Fibroblast of lung (primary cell): ENCODE results near the gene WWC1.

ENCODE experiments used
- EZH2 ChIP-seq: IDR thresholded peaks from 2 replicates; pipeline ENCODE4 v1.5.1; 2012; ENCODE audit warnings: low read length, control low read depth, mild to moderate bottlenecking; ENCODE audit errors: missing control alignments
- TF ChIP-seq, protein P1 (sequence below), 2 donors: IDR thresholded peaks in 1 of 2; conservative IDR thresholded peaks in 1 of 2; 1 replicate in 1 of 2; 2 replicates in 1 of 2; pipeline ENCODE4 v1.5.1; 2011 to 2012; ENCODE audit warnings: low read length in 2 of 2, control low read depth in 1 of 2, inconsistent platforms in 1 of 2, low read depth in 1 of 2, mild to moderate bottlenecking in 1 of 2

- TF ChIP-seq, protein P1, sequence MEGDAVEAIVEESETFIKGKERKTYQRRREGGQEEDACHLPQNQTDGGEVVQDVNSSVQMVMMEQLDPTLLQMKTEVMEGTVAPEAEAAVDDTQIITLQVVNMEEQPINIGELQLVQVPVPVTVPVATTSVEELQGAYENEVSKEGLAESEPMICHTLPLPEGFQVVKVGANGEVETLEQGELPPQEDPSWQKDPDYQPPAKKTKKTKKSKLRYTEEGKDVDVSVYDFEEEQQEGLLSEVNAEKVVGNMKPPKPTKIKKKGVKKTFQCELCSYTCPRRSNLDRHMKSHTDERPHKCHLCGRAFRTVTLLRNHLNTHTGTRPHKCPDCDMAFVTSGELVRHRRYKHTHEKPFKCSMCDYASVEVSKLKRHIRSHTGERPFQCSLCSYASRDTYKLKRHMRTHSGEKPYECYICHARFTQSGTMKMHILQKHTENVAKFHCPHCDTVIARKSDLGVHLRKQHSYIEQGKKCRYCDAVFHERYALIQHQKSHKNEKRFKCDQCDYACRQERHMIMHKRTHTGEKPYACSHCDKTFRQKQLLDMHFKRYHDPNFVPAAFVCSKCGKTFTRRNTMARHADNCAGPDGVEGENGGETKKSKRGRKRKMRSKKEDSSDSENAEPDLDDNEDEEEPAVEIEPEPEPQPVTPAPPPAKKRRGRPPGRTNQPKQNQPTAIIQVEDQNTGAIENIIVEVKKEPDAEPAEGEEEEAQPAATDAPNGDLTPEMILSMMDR (conservative IDR thresholded peaks at IDR 0.05 in 1 of 2, IDR thresholded peaks at IDR 0.05 in 1 of 2; ENCODE audit: low read depth in 1 of 2, low read length in 2 of 2): no peak
- no peak for TF ChIP-seq EZH2
These were observed 132.0 kb downstream of the WWC1 start for GRCh38 chr5:168423478-168423877.
